Transverse colon (tissue), 4 donors: ENCODE data around the gene HES7. TPM values are rescaled to one million over a fixed set of nuclear protein-coding genes. Genes with fewer than 3 reads are reported as not detected.
A peak's percentile ranks its signal among the peaks of the same experiment; 100 is the strongest.

Experiments
- DNase-seq: peaks from one replicate; pipeline ENCODE4 v3.0.0-alpha.2; 2019
- H3K27ac ChIP-seq, 4 donors: fragments of 200-600 bp; sonication (generic); 2 replicates each; pipeline ENCODE4 v1.5.1; 2016 to 2018; ENCODE audit warnings: inconsistent platforms in 4 of 4
- H3K27me3 ChIP-seq: fragments of 200-600 bp; sonication (generic); 2 replicates; pipeline ENCODE4 v1.5.1; 2017; ENCODE audit warnings: inconsistent platforms
- H3K36me3 ChIP-seq, 4 donors: fragments of 200-600 bp; sonication (generic); 2 replicates each; pipeline ENCODE4 v1.5.1; 2017 to 2019; ENCODE audit warnings: inconsistent platforms in 4 of 4
- H3K4me1 ChIP-seq, 4 donors: fragments of 200-600 bp; sonication (generic); 2 replicates each; pipeline ENCODE4 v1.5.1; 2017 to 2020; ENCODE audit warnings: inconsistent platforms in 4 of 4
- H3K4me3 ChIP-seq, 4 donors: fragments of 200-600 bp; sonication (generic); 1 replicate in 1 of 4; 2 replicates in 3 of 4; pipeline versions ENCODE4 v1.5.1 to v1.6.1; 2017 to 2019; ENCODE audit warnings: inconsistent platforms in 4 of 4
- H3K9me3 ChIP-seq, 2 donors: fragments of 200-600 bp; sonication (generic); 2 replicates each; pipeline ENCODE4 v1.5.1; 2017 to 2019; ENCODE audit warnings: inconsistent platforms in 2 of 2
- CTCF ChIP-seq, 5 experiments: fragments of 200-600 bp in 3 of 5; fragments of 450-650 bp in 2 of 5; sonication (generic) in 3 of 5; IDR thresholded peaks; 1 replicate in 2 of 5; 2 replicates in 3 of 5; pipeline ENCODE4 v1.5.1; 2016 to 2017; ENCODE audit warnings: antibody characterized with exemption in 5 of 5, inconsistent platforms in 3 of 5, mild to moderate bottlenecking in 2 of 5, moderate library complexity in 1 of 5
- EP300 ChIP-seq: sonication (generic); formaldehyde crosslinking; IDR thresholded peaks from one replicate; pipeline ENCODE4 v1.6.1; 2017; ENCODE audit warnings: antibody characterized with exemption, low read depth
- POLR2A ChIP-seq: fragments of 450-650 bp; IDR thresholded peaks from one replicate; pipeline ENCODE4 v1.6.1; 2016; ENCODE audit warnings: antibody characterized with exemption, mild to moderate bottlenecking, moderate library complexity
- POLR2AphosphoS5 ChIP-seq, 3 donors: sonication (generic); formaldehyde crosslinking; IDR thresholded peaks; one replicate each; pipeline ENCODE4 v1.6.1; 2016; ENCODE audit warnings: antibody characterized with exemption in 3 of 3
- WGBS, 2 donors: methylation state at CpG; one replicate each; pipeline ENCODE4 v1.1.5; 2018; ENCODE audit warnings: low coverage in 1 of 2; 5-methylcytosine and 5-hydroxymethylcytosine counted together
- in situ Hi-C, 4 donors: fragments of 200-750 bp; cut with MboI; loops; one replicate each; pipeline versions ENCODE4 v1.15.0 to v1.15.1; 2017; ENCODE audit warnings: low sequenced_read_pairs in 3 of 4, low pct_ligation_motif_present in 1 of 4, low pct_unique_long_range_greater_than_20kb in 1 of 4
- intact Hi-C: fragments of 100-400 bp; cut with DNase I; formaldehyde crosslinking; loops from one replicate; pipeline ENCODE4 v1.15.1; 2023; ENCODE audit warnings: low total_unique reads
- total RNA-seq, 4 donors: library from RNA; depleted of rRNA; stranded (reverse); fragments of >200 nt; gene quantifications; one replicate each; pipeline ENCODE4 v1.1.0, GENCODE V29; 2016

HES7 gene
- total RNA-seq, 4 donors from 2014 or later = not detected

DNA sequence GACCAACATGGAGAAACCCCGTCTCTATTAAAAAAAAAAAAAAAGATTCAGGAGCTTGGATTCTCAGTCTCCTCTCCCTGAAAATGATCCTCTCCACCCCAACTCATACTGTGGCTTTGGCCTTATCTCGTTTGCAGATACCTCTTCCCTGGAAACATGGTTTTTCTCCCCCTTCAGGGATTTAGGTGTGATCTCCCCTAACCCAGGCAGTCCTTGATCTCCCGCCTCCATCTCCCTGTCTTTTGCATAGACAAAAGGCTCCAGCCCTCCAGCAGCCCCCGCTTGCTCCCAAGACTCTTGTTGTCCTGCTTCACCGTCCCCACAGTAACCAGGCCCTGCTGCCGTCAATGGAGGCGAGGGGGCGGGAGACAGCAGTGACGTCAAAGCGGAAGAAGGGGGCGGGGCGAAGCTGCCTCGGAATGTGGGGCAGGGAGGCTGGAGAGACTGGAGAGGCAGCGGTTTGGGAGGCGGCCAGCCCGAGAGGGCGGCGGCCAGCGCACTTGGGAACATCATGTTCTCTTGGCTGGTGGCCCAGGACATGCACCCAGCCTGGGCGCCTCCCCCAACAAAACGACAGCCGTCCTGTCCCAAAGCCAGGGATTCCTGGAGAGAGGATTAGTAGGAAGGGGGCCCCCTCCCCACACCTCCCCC lies 30.2 kb upstream of the HES7 start:
- Histone ChIP-seq H3K4me3 (peak overlapping the region; percentile 20 to 92 (median 72)), H3K36me3 (peaks cover 0 to 15% (median 10%) of the 10 kb centered on the region in 4 donors), H3K4me1 (peaks cover 14 to 63% (median 47%) of the 10 kb centered on the region in 4 donors), H3K27ac (peak overlapping the region; percentile 95 to 100 (median 99)), H3K9me3 (no peaks in the 10 kb centered on the region), H3K27me3 (no peaks in the 10 kb centered on the region)
- intact Hi-C loops = no loop called here
- in situ Hi-C loops = no loop called here
- 6% methylated on average over 22 of the region's 22 CpGs; no CpG with 5 or more reads in 1 of the 2 donors for WGBS, 2 donors
- TF ChIP-seq CTCF (IDR thresholded peaks at IDR 0.05) (peak in 1 of 5 experiments; percentile 3), POLR2A (peak; percentile 76), POLR2AphosphoS5 (IDR thresholded peaks at IDR 0.05) (peak; percentile 97 to 99 (median 98)), EP300 (peak; percentile 100)
- peak; percentile 99 for DNase-seq

- Histone ChIP-seq H3K27me3 (no peaks in the 10 kb centered on the region), H3K9me3 (no peaks in the 10 kb centered on the region), H3K27ac (peak overlapping the region; percentile 95 to 100 (median 99)), H3K36me3 (peaks cover 0 to 20% (median 13%) of the 10 kb centered on the region in 4 donors), H3K4me1 (peaks cover 13 to 58% (median 44%) of the 10 kb centered on the region in 4 donors), H3K4me3 (peak overlapping the region; percentile 20 to 92 (median 24))
- WGBS, 2 donors = 8 to 27% methylated on average over 8 to 13 of the region's 13 CpGs
- intact Hi-C loops = no loop called here
- peak; percentile 85 for DNase-seq
- in situ Hi-C loops = no loop called here
- TF ChIP-seq EP300 = no peak
- TF ChIP-seq POLR2AphosphoS5 (IDR thresholded peaks at IDR 0.05) = peak; percentile 85 to 91 (median 86)
Measured at GRCh38 chr17:8153525-8153956, 29.6 kb upstream of the HES7 start.

- Histone ChIP-seq H3K4me3 (peak overlapping the region in 3 of 4 donors; percentile 5 to 92 (median 49)), H3K27me3 (no peaks in the 10 kb centered on the region), H3K4me1 (peaks cover 10 to 53% (median 41%) of the 10 kb centered on the region in 4 donors), H3K9me3 (no peaks in the 10 kb centered on the region), H3K27ac (peak overlapping the region; percentile 95 to 100 (median 99)), H3K36me3 (peaks cover 0 to 26% (median 15%) of the 10 kb centered on the region in 4 donors)
- no peak for TF ChIP-seq POLR2AphosphoS5 (IDR thresholded peaks at IDR 0.05)
- no peak for TF ChIP-seq CTCF (IDR thresholded peaks at IDR 0.05)
- TF ChIP-seq POLR2A = no peak
- TF ChIP-seq EP300 = no peak
- in situ Hi-C loops = no loop called here
- WGBS, 2 donors = 67 to 72% methylated on average over 5 to 7 of the region's 7 CpGs
- intact Hi-C loops = no loop called here
- no peak for DNase-seq
Measured at GRCh38 chr17:8153031-8153451, 29.1 kb upstream of the HES7 start.

- intact Hi-C loops = no loop called here
- Histone ChIP-seq H3K4me1 (peaks cover 10 to 47% (median 40%) of the 10 kb centered on the region in 4 donors), H3K9me3 (no peaks in the 10 kb centered on the region), H3K4me3 (peak within 1 kb of the TSS; percentile 46 to 92 (median 67)), H3K36me3 (peaks cover 0 to 33% (median 22%) of the 10 kb centered on the region in 4 donors), H3K27ac (peak within 1 kb of the TSS; percentile 95 to 100 (median 99)), H3K27me3 (no peaks in the 10 kb centered on the region)
- in situ Hi-C loops = no loop called here
- 6% methylated on average over 42 of the region's 42 CpGs; no CpG with 5 or more reads in 1 of the 2 donors for WGBS, 2 donors
- no peak for TF ChIP-seq CTCF (IDR thresholded peaks at IDR 0.05)
- TF ChIP-seq POLR2AphosphoS5 (IDR thresholded peaks at IDR 0.05) = peak; percentile 98 to 99 (median 98)
- TF ChIP-seq POLR2A = peak; percentile 93
- peak; percentile 81 for TF ChIP-seq EP300
- DNase-seq = peak; percentile 97
Measured at GRCh38 chr17:8152112-8152775, 28.3 kb upstream of the HES7 start, which contains the start of gene PER1. Gene PER1 (minus strand): TSS chr17:8152404. CDS start chr17:8150706, 1,698 bp downstream.
